Activated effector memory CD4-positive, alpha-beta T cell treated with anti-CD3 and anti-CD28 coated beads, Interleukin-2, amount 50 U/mL, for 16 hours (primary cell): Measurements from ENCODE around the gene BCR.
A peak's percentile ranks its signal among the peaks of the same experiment; 100 is the strongest.

Experiments used
- DNase-seq: peaks from one replicate; pipeline ENCODE4 v3.0.0-alpha.2; 2020

BCR gene

DNA sequence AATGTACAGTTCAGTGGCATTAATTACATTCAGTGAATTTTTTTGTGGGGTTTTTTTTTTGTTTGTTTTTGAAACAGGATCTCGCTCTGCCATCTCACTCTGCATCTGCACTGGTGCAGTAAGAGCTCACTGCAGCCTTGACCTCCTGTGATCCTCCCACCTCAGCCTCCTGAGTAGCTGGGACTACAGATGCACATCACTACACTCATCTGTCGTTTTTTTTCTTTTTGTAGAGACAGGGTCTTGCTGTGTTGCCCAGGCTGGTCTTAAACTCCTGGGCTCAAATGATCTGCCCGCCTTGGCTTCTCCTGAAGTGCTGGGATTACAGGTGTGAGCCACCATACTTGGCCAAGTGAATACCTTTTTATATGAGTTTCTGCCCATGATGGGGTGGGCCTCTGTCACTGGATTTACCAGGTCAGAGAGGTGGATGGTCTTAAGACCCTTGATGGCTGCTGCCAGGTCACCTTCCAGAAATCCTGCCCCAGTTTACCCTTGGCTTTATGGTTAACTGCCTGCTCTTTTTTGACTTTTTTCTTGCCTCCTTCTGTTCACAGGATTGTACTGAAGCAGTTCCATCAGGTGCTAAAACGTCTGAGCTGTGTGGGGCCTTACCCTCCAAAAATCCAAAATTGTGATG lies 22.6 kb downstream of the BCR start:
- no peak for DNase-seq

GRCh38 chr22:23203452-23204124 lies 23.3 kb downstream of the BCR start:
- no peak for DNase-seq

- no peak for DNase-seq
These were observed 23.8 kb downstream of the BCR start for GRCh38 chr22:23204125-23204488.

- no peak for DNase-seq
These were observed 24.3 kb downstream of the BCR start for GRCh38 chr22:23204541-23205157.

- DNase-seq: no peak
These were observed 25.2 kb downstream of the BCR start for GRCh38 chr22:23205339-23206049.

DNA sequence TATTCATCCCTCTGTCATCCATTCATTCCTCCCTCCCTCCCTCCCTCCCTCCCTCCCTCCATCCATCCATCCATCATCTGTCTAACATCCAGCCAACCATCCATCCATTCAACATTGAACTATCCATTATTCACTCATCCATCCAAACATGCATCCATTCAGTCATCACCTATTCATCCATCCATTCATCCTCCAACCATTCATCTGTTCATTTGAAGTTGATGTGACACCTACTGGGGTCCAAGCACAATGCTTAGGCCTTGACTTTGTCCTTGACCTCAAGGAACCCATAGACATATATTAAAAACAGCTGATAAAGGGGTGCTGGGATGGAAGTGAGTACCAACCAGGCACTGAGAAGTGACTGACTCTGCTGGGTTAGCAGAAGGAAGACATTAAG lies 26.6 kb downstream of the BCR start:
- DNase-seq: no peak

DNA sequence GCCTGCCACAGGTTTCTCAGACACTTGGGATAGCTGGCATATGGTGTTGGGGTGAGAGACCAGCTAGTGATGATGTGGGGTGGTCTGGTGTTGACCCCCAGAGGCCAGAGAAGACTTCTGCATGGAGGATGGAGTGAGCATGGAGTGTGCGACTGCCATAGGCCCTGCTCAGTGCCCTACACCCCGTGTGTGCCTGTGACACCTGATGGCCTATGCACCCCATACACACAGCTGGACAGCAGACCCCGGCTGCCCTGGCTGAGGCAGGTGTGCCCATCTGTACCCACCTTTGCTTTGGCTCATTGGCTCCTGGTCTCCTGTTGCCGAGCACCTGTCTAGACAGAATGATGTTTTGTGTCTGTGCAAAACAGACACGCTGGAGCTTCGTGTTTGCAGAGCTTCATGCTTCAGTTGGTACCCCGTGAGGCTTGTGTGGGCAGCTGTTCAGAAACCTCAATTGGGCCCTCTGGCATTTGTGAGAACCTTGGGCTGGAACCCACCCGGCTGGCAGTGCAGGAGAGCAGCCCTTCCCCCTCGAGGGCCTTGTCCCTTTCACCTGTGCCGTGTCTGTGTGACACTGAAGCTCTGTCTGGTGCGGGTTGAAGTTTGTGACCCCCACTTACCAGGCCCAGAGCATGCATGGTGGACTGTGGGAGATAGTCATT lies 27.6 kb downstream of the BCR start:
- no peak for DNase-seq

GRCh38 chr22:23210428-23211170 lies 30.3 kb downstream of the BCR start:
- no peak for DNase-seq

DNA sequence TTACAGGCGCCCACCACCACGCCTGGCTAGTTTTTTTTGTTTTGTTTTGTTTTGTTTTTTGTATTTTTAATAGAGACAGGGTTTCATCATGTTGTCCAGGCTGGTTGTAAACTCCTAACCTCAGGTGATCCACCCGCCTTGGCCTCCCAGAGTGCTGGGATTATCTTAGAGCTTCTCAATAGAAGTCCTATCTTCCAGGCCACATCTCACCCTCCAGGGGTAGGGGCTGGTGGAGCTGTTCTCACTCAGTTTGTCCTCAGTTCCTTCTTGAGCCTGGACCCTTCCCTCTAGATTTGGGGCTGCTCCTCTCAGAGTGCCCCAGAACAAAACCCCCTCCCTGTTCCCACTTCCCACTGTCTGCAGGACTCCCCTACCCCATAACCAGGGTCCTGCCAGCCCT lies 31.3 kb downstream of the BCR start:
- no peak for DNase-seq

GRCh38 chr22:23212061-23213021 lies 32.0 kb downstream of the BCR start:
- no peak for DNase-seq

DNA sequence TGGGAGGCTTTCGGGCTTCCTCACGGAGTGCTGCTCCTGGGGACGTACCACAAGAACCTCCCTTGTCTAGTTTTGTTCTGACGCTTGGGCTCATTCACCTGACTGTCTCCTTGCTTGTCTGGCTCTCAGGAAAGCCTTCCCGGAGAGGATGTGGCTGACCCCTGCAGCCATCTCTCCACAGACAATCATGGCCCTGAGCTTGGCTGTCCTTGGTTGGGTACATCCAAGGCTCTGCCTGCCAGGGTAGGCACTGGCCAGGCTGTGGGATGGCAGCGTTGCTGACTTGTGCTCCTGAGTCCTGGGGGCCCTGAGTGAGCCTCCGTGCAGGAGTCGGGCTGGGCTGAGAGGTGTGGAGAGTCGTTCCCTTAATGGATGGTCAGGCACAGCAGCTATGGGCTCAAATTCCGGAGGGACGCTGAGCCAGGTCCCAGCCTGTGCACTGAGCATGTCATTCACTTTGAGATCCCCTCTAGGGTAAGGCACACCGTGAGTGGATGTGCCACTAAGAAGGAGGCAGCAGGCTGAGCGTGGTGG lies 32.8 kb downstream of the BCR start:
- DNase-seq: no peak

GRCh38 chr22:23213581-23214334 lies 33.4 kb downstream of the BCR start:
- no peak for DNase-seq

DNA sequence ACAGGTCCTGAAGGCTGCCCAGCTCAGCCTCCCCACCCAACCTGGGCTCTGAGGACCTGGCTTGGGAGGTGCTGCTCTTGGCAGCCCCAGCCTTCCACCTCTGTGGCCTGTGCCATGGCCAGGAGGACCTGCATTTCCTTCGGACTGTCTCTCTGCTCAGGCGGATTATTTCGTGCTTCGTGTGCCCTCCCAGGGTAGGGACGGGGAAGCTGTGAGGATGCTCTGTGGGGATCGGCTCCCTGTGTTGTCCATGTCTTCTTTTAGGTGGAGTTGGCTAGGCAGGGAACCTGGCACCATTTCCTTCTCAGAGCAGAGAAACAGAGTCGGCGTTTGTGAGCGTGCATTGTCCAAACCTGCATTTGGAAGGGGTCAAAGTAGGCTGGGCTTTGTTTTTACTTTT lies 34.1 kb downstream of the BCR start:
- no peak for DNase-seq

DNA sequence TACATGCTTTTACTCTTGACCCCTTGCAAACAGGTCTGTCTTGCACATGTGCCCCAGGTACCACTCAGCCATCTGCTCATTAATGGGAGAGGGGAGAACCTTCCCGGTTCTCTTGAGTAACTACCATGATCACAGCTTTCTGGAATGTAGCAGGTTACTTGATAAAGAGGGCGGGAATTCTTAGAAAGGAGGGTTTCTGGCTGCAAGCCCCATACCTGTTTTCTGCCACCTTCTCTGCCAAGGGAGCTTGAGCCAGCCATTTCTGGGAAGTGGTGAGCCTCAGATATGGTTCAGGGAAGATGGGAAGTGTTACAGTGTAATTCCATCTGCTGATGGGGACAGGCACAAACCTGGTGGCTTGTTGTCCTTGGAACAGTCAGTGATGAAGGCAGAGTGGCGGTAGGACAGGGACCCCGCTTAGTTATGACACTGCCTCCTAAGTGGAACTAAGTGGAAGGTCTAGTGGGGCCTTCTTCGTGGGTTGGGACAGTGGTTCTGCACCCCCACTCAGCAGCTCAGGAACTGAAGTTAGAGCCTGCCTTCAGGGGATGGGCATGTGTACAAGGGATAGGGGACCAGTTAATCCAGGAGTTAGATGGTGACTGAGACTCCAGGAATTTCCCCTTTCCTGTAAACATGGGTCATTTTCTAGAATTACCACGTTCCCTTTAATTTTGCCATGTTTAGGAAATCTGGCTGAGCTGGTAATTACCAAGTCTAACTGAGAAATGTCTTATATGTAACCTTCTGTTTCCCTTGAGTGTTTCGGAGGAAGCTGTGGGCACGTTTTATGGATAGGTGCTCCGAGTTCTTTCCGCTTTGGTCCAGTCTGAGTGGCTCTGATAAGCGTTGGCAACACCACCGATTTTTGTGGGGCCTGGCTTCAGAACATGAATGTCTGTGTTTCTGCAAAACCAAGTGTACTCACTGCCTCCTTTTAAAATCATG lies 35.3 kb downstream of the BCR start:
- DNase-seq: no peak

GRCh38 chr22:23216461-23217170 lies 36.3 kb downstream of the BCR start:
- DNase-seq: peak; percentile 80

DNA sequence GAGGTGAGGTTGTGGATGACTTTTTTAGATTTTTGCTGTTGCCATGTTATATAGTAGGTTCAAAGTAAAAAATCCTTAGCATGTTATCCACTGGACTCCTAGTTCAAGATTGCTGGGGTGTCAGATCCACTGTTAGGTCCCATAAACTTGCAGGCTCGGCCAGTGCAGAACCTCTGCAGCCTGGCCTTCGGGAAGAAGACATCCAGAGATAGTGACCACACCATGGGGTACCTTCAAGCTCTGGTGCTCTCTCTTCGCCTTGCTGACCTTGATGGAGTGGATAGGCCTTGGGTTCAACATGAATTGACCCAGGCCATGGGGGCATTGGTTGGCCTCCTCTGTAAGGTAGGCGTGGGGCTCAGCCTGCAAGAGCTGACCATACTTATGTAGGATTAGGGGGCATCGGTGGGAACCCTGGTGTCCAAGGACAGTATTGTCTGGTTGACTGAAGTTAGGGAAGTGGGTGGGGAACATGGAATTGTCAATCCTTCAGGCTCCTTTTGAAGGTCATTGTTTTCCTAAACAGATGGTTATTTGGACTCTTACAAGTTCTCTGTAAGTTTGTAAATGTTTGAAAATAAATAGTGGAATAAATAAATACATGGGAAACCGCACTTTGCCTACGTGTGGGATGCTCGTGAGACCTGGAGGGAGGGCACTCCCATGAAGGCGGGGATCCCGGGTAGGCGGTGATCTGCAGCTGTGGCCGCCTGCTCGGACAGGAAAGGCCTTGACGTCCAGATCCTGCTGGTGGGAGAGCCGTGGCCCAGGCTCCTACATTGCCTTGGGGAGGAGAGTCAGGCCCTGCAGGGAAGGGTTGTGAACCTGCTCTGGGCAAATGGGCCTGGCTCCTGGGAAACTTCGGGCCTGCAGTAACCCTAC lies 37.1 kb downstream of the BCR start:
- no peak for DNase-seq
